ENCODE results near the gene MEX3D.

Gene MEX3D

GRCh38 chr19:1593501-1593772 is 25.3 kb upstream of the MEX3D start (continued):
- TF ChIP-seq REST (tag by site-specific recombination; IDR thresholded peaks at IDR 0.05) (no peak), PATZ1 (tag by site-specific recombination; IDR thresholded peaks at IDR 0.05) (no peak)

- Histone ChIP-seq H3K27ac (ENCODE audit: extremely low read depth, low read depth, low read length) (peak within 1 kb of the TSS; percentile 100), H3K4me1 (ENCODE audit: control insufficient read depth, insufficient read depth, low read length) (no peaks in the 10 kb centered on the region), H3K36me3 (ENCODE audit: control insufficient read depth in 2 of 2, insufficient read depth in 1 of 2, low read length in 2 of 2) (peaks cover 13 to 35% of the 10 kb centered on the region in 2 experiments; a peak in 2 of 3 replicates), H3K9me3 (ENCODE audit: control insufficient read depth, insufficient read depth, low read depth, low read length) (no peaks in the 10 kb centered on the region), H3K4me3 (ENCODE audit: low read depth, low read length) (peak within 1 kb of the TSS; percentile 84)
- ChIA-PET POLR2A (interaction anchor here (0.5 to 2.8 kb wide), 19 partner anchors 9 to 830 kb away, joined by 3 to 27 read pairs (median 4); partner anchors contain the start of gene UQCR11), CTCF (interaction anchor here (0.8 to 1.0 kb wide), 3 partner anchors 47 to 195 kb away, joined by 3 to 5 read pairs (median 3); no protein-coding TSS in a partner anchor)
- TF ChIP-seq ZNF660 (tag by site-specific recombination; IDR thresholded peaks at IDR 0.05): 0 out of 2 replicates have a peak, but pooled peaks have one; percentile 15
- no peak for TF ChIP-seq MZF1 (tag by site-specific recombination; IDR thresholded peaks at IDR 0.05; ENCODE audit: borderline replicate concordance)
- TF ChIP-seq SP2 (tag by site-specific recombination; IDR thresholded peaks at IDR 0.05): no peak; the same call in 1 of the 2 replicates
- TF ChIP-seq ZBTB21 (tag by site-specific recombination; IDR thresholded peaks at IDR 0.05): no peak
- TF ChIP-seq PRDM10 (tag by site-specific recombination; IDR thresholded peaks at IDR 0.05): 0 out of 2 replicates have a peak, but pooled peaks have one; percentile 10
- no peak for TF ChIP-seq ZNF596 (tag by site-specific recombination; IDR thresholded peaks at IDR 0.05)
- TF ChIP-seq ZSCAN30 (tag by site-specific recombination; IDR thresholded peaks at IDR 0.05): no peak
- TF ChIP-seq BCL6B (tag by site-specific recombination; IDR thresholded peaks at IDR 0.05): no peak
- TF ChIP-seq HOXC10 (CRISPR knock-in tag; IDR thresholded peaks at IDR 0.05): no peak
- TF ChIP-seq ZNF280C (tag by site-specific recombination; IDR thresholded peaks at IDR 0.05): no peak
- TF ChIP-seq AEBP2 (tag by site-specific recombination; IDR thresholded peaks at IDR 0.05; ENCODE audit: borderline replicate concordance): no peak
- TF ChIP-seq ZBTB8A (tag by site-specific recombination; IDR thresholded peaks at IDR 0.05): peak; percentile 91
- TF ChIP-seq PRDM1 (tag by site-specific recombination; IDR thresholded peaks at IDR 0.05): no peak
- peak; percentile 81 for TF ChIP-seq ZBTB26 (tag by site-specific recombination; optimal IDR thresholded peaks at IDR 0.05)
These were observed 24.8 kb upstream of the MEX3D start, which contains the start of gene MBD3 for GRCh38 chr19:1592755-1593500. MBD3 (minus strand) TSS chr19:1592865; CDS start chr19:1592631, 234 bp downstream.
